OCI-LY3 (cell line): ENCODE results near the gene LTBP3.
"Not testable (repeated sequence)": the region's sequence is repeated elsewhere in the genome, so short reads cannot be mapped to it uniquely, and the experiment has no call there.

Experiments used
- H2AFZ ChIP-seq: fragments of 200-600, 300-600 bp; shearing (Covaris generic); 2 replicates; pipeline ENCODE4 v1.6.0; 2014; ENCODE audit warnings: antibody characterized with exemption, low read depth, low read length
- H3K27ac ChIP-seq: fragments of 200-600, 300-600 bp; sonication (generic); 2 replicates; pipeline ENCODE4 v1.5.1; 2014; ENCODE audit warnings: mild to moderate bottlenecking, low read length, moderate library complexity, mixed read lengths
- H3K27me3 ChIP-seq: fragments of 200-600, 300-600 bp; sonication (generic); 2 replicates; pipeline ENCODE4 v1.6.1; 2014; ENCODE audit warnings: low read depth, low read length, mixed read lengths
- H3K36me3 ChIP-seq: fragments of 200-600, 300-600 bp; sonication (generic); replicated peaks from 2 replicates; pipeline ENCODE3; 2014; ENCODE audit warnings: low read depth, low read length, mixed read lengths
- H3K4me1 ChIP-seq: fragments of 300-600, 200-600 bp; sonication (generic); 2 replicates; pipeline ENCODE4 v1.6.1; 2014; ENCODE audit warnings: low read length, mixed read lengths
- H3K4me2 ChIP-seq: fragments of 200-600, 300-600 bp; sonication (generic); 2 replicates; pipeline ENCODE4 v1.6.1; 2014; ENCODE audit warnings: low read length, mixed read lengths
- H3K4me3 ChIP-seq: fragments of 300-600, 200-600 bp; sonication (generic); 2 replicates; pipeline ENCODE4 v1.5.1; 2014; ENCODE audit warnings: antibody characterized with exemption, mild to moderate bottlenecking, low read length, moderate library complexity
- H3K79me2 ChIP-seq: fragments of 300-600, 200-600 bp; shearing (Covaris generic); 2 replicates; pipeline ENCODE4 v1.6.1; 2014; ENCODE audit warnings: mild to moderate bottlenecking, low read length, mixed read lengths
- H3K9ac ChIP-seq: fragments of 300-600, 200-600 bp; shearing (Covaris generic); 2 replicates; pipeline ENCODE4 v1.6.0; 2014; ENCODE audit warnings: mild to moderate bottlenecking, low read length, moderate library complexity
- H3K9me3 ChIP-seq: fragments of 200-600, 300-600 bp; shearing (Covaris generic); 2 replicates; pipeline ENCODE4 v1.6.1; 2014; ENCODE audit warnings: low read length, mixed read lengths; ENCODE audit not compliant: insufficient read depth
- H4K20me1 ChIP-seq: fragments of 200-600, 300-600 bp; sonication (generic); 2 replicates; pipeline ENCODE4 v1.6.1; 2016; ENCODE audit warnings: low read length, mixed read lengths; ENCODE audit not compliant: insufficient read depth
- CTCF ChIP-seq: fragments of 200-600, 300-600 bp; sonication (generic); IDR thresholded peaks from 2 replicates; pipeline ENCODE4 v1.5.1; 2014; ENCODE audit warnings: antibody characterized with exemption, low read length, low read depth
- EZH2phosphoT487 ChIP-seq: fragments of 200-600 bp; shearing (Covaris generic); IDR thresholded peaks from 2 replicates; pipeline ENCODE4 v1.6.1; 2018; ENCODE audit warnings: antibody characterized with exemption, mixed run types, low read depth

The LTBP3 gene

GRCh38 chr11:65516135-65516968 lies 41.8 kb downstream of the LTBP3 start:
- Histone ChIP-seq H2AFZ (no peak overlapping the region), H3K9ac (no peak overlapping the region), H3K4me1 (no peaks in the 10 kb centered on the region), H3K27me3 (peaks cover 4% of the 10 kb centered on the region; the same call in 1 of the 2 replicates), H3K36me3 (no peaks in the 10 kb centered on the region), H4K20me1 (no peaks in the 10 kb centered on the region), H3K4me3 (no peak overlapping the region), H3K27ac (no peak overlapping the region), H3K79me2 (no peaks in the 10 kb centered on the region), H3K9me3 (no peaks in the 10 kb centered on the region), H3K4me2 (no peak overlapping the region)
- TF ChIP-seq EZH2phosphoT487 (no peak), CTCF (no peak)

- not testable (repeated sequence) for H3K27ac ChIP-seq
These were observed 45.8 kb downstream of the LTBP3 start for GRCh38 chr11:65512311-65512710.

DNA sequence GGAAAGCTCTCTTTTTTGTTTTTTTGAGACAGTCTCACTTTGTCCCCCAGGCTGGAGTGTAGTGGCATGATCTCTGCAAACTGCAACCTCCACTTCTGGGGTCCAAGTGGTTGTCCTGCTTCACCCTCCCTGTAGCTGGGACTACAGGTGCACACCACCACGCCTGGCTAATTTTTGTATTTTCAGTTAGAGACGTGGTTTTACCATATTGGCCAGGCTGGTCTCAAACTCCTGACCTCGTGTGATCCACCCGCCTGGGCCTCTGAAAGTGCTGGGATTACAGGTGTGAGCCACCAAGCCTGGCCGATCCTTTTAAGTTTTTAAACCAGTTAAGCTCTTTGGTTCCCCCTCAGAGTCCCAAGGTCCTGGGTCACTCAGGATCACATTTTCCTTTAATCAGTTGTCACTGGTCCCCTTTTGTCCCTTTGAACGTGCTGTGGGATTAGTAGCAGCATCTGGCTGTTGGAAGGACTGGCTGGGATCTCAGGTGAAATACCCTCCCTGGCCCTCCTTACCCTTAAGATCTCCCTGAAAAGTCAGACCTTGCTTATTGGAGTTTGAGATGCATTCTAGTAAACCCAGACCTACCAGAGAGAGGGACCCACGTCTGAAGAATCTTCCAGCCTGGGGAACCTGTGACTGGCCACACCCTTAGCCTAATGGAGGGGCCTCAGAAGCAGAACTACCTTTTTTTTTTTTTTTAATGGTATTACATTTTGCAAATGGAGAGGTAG lies 51.2 kb downstream of the LTBP3 start:
- Histone ChIP-seq H3K79me2 (peaks cover 49% of the 10 kb centered on the region), H3K4me3 (peak overlapping the region; percentile 83), H3K36me3 (peaks cover 48% of the 10 kb centered on the region), H3K9me3 (no peaks in the 10 kb centered on the region), H2AFZ (no peak overlapping the region), H4K20me1 (peaks cover 52% of the 10 kb centered on the region), H3K27me3 (no peaks in the 10 kb centered on the region), H3K27ac (peak overlapping the region; percentile 78), H3K4me2 (peak overlapping the region; percentile 95), H3K4me1 (peaks cover 70% of the 10 kb centered on the region), H3K9ac (no peak overlapping the region; the same call in 1 of the 2 replicates)
- TF ChIP-seq CTCF (no peak), EZH2phosphoT487 (no peak)

More at GRCh38 chr11:65512311-65512710, 45.8 kb downstream of the LTBP3 start:
- not testable (repeated sequence) for H3K4me2 ChIP-seq, H3K4me3 ChIP-seq, H4K20me1 ChIP-seq, H3K9me3 ChIP-seq, H2AFZ ChIP-seq, H3K36me3 ChIP-seq, H3K9ac ChIP-seq, H3K27me3 ChIP-seq, H3K79me2 ChIP-seq
- H3K4me1 ChIP-seq: peaks cover 21% of the 10 kb centered on the region

DNA sequence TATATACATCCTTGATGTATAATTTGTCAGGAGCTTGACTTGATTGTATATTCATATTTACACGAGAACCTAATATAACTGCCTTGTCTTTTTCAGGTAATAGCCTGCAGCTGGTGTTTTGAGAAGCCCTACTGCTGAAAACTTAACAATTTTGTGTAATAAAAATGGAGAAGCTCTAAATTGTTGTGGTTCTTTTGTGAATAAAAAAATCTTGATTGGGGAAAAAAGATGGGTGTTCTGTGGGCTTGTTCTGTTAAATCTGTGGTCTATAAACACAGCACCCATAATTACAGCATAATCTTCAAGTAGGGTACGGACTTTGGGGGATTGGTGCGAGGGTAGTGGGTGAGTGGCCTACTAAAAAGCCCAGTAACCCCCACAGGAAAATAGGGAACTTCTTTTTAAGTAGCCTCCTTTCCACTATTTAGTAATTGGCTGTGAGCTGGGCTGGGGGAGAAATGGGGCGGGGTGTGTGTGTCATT lies 51.8 kb downstream of the LTBP3 start:
- Histone ChIP-seq H4K20me1 (peaks cover 58% of the 10 kb centered on the region), H3K9ac (no peak overlapping the region), H3K4me1 (peaks cover 70% of the 10 kb centered on the region), H3K9me3 (no peaks in the 10 kb centered on the region), H2AFZ (no peak overlapping the region), H3K4me3 (peak overlapping the region; percentile 83), H3K27ac (peak overlapping the region; percentile 78), H3K4me2 (peak overlapping the region; percentile 95), H3K79me2 (peaks cover 55% of the 10 kb centered on the region), H3K27me3 (no peaks in the 10 kb centered on the region), H3K36me3 (peaks cover 54% of the 10 kb centered on the region)
- no peak for TF ChIP-seq CTCF
- TF ChIP-seq EZH2phosphoT487: no peak
